Femur (tissue), 1 donor: ENCODE results near the gene G0S2.
A peak's percentile ranks its signal among the peaks of the same experiment; 100 is the strongest.

Experiments
- DNase-seq: peaks from one replicate; pipeline ENCODE4 v3.0.0-alpha.2; 2017

G0S2 gene

GRCh38 chr1:209648931-209649776 is 26.1 kb upstream of the G0S2 start:
- DNase-seq, result no peak

GRCh38 chr1:209650454-209650853 is 24.8 kb upstream of the G0S2 start:
- peak; percentile 37 for DNase-seq

DNA sequence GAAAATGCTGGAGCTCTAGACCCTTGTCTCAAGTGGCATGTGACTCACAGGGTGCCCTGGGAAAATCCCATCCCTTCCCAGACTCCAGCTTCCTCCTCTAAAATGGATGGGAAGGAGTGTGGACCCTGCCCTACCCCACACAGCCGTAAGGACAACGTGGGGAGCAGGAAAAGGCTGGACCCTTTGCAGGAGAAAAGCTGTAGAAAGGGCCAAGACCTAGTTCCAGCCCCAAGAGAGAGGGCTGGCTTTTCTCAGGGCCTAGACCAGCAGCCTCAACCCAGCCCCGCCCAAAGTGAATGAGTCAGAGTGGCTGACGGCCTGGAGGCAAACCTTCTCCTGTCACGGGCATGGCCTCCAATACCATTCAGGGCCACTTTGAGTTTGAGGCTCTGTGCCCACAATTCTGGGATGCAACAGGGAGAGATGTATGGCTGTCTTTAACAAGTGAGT is 24.0 kb upstream of the G0S2 start:
- peak; percentile 47 for DNase-seq

GRCh38 chr1:209652121-209652735 is 23.0 kb upstream of the G0S2 start, which contains the start of gene LAMB3:
LAMB3 (minus strand) TSS chr1:209652425; CDS start chr1:209650944, 1,481 bp downstream.
- no peak for DNase-seq

DNA sequence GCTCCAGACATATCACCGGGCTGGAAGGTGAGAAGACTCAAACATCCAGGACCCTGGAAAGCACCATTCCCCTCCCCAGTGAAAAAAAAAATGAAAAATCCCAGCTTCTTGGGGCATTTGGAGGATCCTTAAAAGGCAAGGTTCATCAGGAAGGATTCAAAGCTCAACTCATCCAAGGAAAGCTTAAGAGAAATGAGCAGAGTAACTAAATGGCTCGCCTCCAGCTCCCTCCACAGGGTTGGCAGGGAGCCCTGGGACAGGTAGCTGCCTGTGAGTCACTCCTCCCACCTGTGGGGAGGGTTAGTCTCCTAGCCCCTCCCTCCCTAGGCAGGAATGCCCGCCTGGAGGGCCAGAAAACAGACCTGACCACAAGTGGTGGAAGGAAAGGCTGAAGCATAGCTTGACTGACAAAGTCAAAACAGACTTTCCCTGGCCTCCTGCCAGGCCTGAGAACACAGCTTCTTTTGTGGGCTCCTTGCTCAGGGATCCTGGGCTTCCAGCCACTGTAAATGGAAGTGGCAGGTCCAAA is 22.3 kb upstream of the G0S2 start:
- peak; percentile 87 for DNase-seq

DNA sequence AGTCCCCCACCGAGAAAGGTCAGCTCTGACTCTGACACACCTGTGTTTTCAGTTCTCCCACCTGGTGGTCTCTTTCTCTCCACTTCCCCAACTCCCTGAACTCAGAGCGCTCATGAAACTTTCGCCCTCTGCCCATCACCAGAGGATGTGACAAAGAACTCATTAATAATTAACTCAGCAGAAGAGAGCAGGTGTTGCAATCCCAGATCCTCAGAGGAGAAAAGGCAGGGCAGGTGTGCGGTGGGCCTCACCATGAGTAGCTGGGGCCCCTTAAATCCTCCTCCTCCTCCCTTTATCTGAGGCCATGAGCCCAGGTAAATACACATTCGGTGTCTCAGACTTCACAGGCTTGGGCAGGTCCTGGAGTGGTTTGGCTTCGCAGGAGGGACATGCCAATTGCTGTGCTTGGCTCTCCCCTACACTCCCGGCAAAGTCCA is 21.3 kb upstream of the G0S2 start:
- DNase-seq, result no peak

GRCh38 chr1:209655411-209656231 is 19.6 kb upstream of the G0S2 start:
- DNase-seq, result no peak

DNA sequence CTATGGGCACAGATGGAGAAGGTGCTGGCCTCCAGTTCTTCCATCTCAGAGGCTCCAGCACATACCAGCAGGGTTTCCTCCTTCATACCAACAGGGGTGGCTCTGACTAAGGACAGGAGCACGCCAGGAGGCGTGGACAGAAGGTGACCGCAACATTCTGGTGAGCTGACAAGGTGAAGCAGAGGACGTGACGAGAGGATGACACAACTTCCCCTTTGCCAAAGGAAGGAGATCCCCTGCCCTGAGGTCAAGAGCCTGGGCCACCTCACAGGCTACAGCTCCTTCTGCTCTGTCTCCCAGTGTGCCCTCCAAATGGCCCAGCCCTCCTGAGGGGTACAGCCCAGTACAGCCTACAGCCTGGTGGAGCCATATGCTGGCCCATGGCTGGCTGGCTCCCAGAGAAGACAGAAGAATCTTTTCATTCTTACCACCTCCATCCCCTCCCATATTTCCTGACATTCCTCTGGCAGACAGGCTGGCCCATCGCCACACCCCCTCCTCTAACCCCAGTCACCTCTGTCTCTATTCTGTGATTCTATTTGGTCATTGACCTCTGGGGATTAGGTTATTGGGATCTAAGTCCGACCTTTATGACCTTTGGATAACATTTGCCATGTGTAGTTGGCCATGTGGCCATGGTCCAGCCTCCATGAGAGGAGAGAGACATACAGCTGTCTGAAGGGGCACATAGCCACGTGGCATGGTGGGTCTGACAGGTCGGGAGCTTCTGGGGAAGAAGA is 17.9 kb upstream of the G0S2 start:
- no peak for DNase-seq

DNA sequence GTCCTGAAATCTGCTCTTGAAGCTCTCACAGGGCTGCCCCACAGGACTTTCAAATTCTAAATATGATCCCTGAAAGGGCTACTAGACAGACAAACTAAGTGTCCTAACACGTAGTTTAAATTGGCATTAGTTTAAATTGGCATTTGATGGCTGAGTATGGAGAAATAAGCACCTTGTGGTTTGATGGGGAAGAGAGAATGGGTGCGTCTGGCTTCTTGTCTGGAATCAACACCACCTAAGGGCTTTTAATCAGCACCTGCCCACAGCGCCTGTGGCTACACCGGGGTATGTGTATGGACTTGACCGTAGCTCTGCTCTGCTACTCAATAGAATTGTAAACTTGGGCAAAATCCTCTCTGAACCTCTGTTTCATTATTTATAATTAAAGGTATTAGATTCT is 17.3 kb upstream of the G0S2 start:
- no peak for DNase-seq

DNA sequence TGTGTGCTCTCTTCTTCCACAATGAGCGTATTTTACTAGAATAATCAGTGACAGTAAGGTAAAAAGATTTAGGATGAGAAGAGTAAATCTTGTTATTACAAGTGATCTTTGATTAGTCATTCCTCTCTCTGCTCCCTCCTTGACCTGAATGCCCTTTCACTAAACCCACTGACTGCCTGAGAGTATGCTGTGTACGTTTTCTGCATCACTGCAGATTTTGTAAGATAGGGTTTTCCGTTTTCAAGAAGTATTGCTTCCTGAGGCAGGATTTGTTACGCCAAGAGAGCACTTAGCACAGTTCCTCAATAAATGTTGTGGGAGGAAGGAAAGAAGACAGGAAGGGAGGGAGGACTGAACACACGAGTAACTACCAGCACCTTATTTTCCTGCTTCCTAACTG is 15.3 kb upstream of the G0S2 start:
- no peak for DNase-seq

- no peak for DNase-seq
Observed at GRCh38 chr1:209661071-209661470, 14.1 kb upstream of the G0S2 start.

- no peak for DNase-seq
Observed at GRCh38 chr1:209662879-209663327, 12.3 kb upstream of the G0S2 start.

DNA sequence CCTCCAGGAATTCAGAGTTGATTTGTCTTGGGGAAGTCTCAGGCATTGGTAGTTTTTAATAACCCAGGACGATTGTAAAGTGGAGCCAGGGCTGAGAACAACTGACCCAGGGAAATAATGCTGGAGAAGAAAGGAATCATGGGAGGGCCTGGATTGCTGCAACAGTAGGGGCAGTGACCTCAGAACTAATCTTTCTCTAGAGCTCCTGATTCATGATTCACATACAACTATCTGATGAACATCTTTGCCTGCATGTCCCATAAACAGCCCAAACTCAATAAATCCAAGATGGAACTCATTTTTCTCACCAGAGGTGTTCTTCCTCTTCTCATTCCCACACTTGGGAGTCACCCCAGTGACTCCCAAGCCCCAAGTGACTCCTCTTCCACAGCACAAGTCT is 8.1 kb upstream of the G0S2 start:
- no peak for DNase-seq

DNA sequence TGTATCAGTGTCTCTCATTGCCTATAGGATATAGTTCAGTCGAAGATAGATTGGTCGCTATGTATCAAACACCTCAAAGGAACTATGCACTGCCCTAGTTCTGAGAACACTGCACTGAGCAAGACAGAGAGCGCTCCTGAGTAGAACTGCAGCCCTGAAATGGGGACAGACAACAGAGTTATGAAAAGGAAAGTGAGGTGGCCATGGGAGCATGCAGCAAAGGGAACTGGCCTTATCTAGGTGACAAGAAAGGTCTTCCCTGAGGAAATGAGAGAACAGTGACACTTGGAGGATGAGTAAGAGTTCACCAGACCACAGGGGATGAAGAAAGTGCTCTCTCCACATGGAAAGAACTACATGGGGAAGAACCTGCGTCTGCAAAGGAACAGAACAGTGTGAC is 7.5 kb upstream of the G0S2 start:
- DNase-seq, result no peak

- no peak for DNase-seq
Observed at GRCh38 chr1:209670441-209671082, 4.7 kb upstream of the G0S2 start.

GRCh38 chr1:209672705-209673630 is 2.2 kb upstream of the G0S2 start:
- DNase-seq, result no peak

DNA sequence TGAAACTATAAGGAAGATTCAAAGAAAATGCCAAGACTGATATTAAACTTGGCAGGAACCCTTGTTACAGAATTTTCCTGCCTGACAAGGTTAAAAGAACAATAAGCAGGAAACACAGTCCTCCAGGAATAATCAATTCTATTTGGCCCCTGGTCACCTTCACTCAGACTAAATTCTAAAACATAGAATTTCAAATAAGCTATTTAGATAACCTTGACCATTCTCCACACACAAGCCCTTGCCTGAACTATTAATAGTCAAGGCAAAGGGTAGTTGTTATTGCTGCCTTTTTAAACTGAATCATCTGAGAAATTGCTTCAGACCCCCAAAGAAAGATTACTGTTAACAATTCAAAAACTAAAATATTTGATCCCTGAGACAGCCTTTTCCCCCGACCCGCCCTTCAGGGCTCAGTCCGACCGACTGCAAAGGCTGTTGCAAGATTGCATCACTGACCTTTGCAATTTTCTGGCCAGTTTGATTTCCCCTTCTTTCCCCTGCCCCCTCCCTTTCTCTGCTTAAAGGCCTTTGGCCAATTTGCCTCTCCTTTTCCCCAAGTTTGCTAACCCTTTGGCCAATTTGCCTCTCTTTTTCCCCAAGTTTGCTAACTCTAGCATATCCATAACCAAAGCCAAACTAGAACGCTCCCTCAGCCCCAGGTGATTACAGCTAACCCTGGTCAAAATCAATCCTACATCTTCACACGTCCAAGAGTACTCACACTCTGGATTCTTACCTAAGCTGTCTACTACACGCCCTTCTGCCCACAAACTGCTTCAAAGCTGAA is 1.4 kb upstream of the G0S2 start:
- DNase-seq, result no peak

- peak; percentile 61 for DNase-seq
Observed at GRCh38 chr1:209675565-209676154, 448 bp downstream of the G0S2 start.

DNA sequence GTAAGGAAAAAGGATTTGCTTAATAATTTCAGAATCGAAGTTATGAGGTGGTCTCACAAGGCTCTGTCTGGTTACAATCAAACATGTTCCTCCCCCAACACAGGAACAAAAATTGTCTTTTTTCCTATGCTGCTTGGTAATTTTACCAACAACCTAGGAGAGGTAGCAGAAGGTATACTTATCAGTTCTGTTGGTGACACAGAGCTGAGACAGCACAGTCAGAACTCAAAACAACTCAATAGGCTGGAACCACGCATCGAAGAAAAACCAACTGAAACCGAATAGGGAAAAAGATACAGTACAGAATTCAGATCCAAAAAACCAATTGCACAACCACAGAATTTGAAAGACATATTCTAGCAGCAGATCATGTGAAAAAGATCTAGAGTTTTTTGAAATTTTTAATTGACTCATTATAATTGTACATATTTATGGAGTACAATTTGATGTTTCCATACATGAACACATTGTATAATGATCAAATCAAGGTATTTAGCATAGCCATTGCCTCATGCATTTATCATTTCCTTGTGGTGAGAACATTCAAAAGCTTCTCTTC is 3.8 kb downstream of the G0S2 start:
- no peak for DNase-seq
